Subcutaneous adipose tissue (tissue), 4 donors: ENCODE data around the gene HELQ. TPM values are rescaled to one million over a fixed set of nuclear protein-coding genes. Genes with fewer than 3 reads are reported as not detected.

ENCODE experiments used
- CTCF ChIP-seq: fragments of 450-650 bp; IDR thresholded peaks from one replicate; pipeline ENCODE4 v1.5.1; 2016; ENCODE audit warnings: low read depth, mild to moderate bottlenecking, control low read depth, antibody characterized with exemption, moderate library complexity
- total RNA-seq, 4 donors: library from RNA; depleted of rRNA; stranded (reverse); fragments of >200 nt; gene quantifications; one replicate each; pipeline ENCODE4 v1.1.0, GENCODE V29; 2016

HELQ gene
- total RNA-seq, 4 donors from 2014 or later, result 12.6 to 26.6 (median 19.2) TPM

- no peak for TF ChIP-seq CTCF
Observed at GRCh38 chr4:83440899-83441298, 14.7 kb downstream of the HELQ start.

- TF ChIP-seq CTCF, result no peak
Observed at GRCh38 chr4:83440148-83440814, 15.3 kb downstream of the HELQ start.

GRCh38 chr4:83438719-83439118 is 16.9 kb downstream of the HELQ start:
- TF ChIP-seq CTCF, result no peak

- TF ChIP-seq CTCF, result no peak
Observed at GRCh38 chr4:83436680-83437079, 18.9 kb downstream of the HELQ start.

GRCh38 chr4:83431200-83431599 is 24.4 kb downstream of the HELQ start:
- no peak for TF ChIP-seq CTCF

- TF ChIP-seq CTCF, result no peak
Observed at GRCh38 chr4:83418211-83418610, 37.4 kb downstream of the HELQ start.

- no peak for TF ChIP-seq CTCF
Observed at GRCh38 chr4:83417566-83417965, 38.1 kb downstream of the HELQ start.
